GM08714 (cell line): ENCODE measurements around the gene GBE1.

Experiments
- H3K4me3 ChIP-seq: fragments of 200-500 bp; sonication (Bioruptor generic); 2 replicates; pipeline ENCODE4 v1.5.1; 2014; ENCODE audit warnings: mild to moderate bottlenecking, low read length, inconsistent platforms
- ZNF274 ChIP-seq: IDR thresholded peaks from 2 replicates; pipeline ENCODE4 v1.6.1; 2012; ENCODE audit warnings: mild to moderate bottlenecking, low read depth, low read length

The GBE1 gene

GRCh38 chr3:81650187-81650586 lies 111.3 kb downstream of the GBE1 start:
- no peak overlapping the region for H3K4me3 ChIP-seq
- TF ChIP-seq ZNF274 = no peak

GRCh38 chr3:81645248-81645647 lies 116.2 kb downstream of the GBE1 start:
- no peak for TF ChIP-seq ZNF274
- no peak overlapping the region for H3K4me3 ChIP-seq

GRCh38 chr3:81643721-81644120 lies 117.7 kb downstream of the GBE1 start:
- H3K4me3 ChIP-seq = no peak overlapping the region
- no peak for TF ChIP-seq ZNF274

GRCh38 chr3:81638480-81638879 lies 123.0 kb downstream of the GBE1 start:
- no peak overlapping the region for H3K4me3 ChIP-seq
- no peak for TF ChIP-seq ZNF274

GRCh38 chr3:81632659-81633058 lies 128.8 kb downstream of the GBE1 start:
- H3K4me3 ChIP-seq = no peak overlapping the region
- no peak for TF ChIP-seq ZNF274

- TF ChIP-seq ZNF274 = no peak
- no peak overlapping the region for H3K4me3 ChIP-seq
Observed at GRCh38 chr3:81624756-81625155, 136.7 kb downstream of the GBE1 start.

- TF ChIP-seq ZNF274 = no peak
- no peak overlapping the region for H3K4me3 ChIP-seq
Observed at GRCh38 chr3:81622395-81622794, 139.1 kb downstream of the GBE1 start.

- TF ChIP-seq ZNF274 = no peak
Observed at GRCh38 chr3:81621277-81621676, 140.2 kb downstream of the GBE1 start.

GRCh38 chr3:81620849-81621248 lies 140.6 kb downstream of the GBE1 start:
- H3K4me3 ChIP-seq = no peak overlapping the region
- no peak for TF ChIP-seq ZNF274

More at GRCh38 chr3:81621277-81621676, 140.2 kb downstream of the GBE1 start:
- H3K4me3 ChIP-seq = no peak overlapping the region

- H3K4me3 ChIP-seq = no peak overlapping the region
- no peak for TF ChIP-seq ZNF274
Observed at GRCh38 chr3:81612768-81613167, 148.7 kb downstream of the GBE1 start.

- no peak overlapping the region for H3K4me3 ChIP-seq
- TF ChIP-seq ZNF274 = no peak
Observed at GRCh38 chr3:81602781-81603180, 158.7 kb downstream of the GBE1 start.

- no peak for TF ChIP-seq ZNF274
- no peak overlapping the region for H3K4me3 ChIP-seq
Observed at GRCh38 chr3:81601707-81602305, 159.6 kb downstream of the GBE1 start.

- no peak overlapping the region for H3K4me3 ChIP-seq
- no peak for TF ChIP-seq ZNF274
Observed at GRCh38 chr3:81592101-81592500, 169.3 kb downstream of the GBE1 start.

GRCh38 chr3:81585937-81586336 lies 175.5 kb downstream of the GBE1 start:
- no peak for TF ChIP-seq ZNF274
- H3K4me3 ChIP-seq = no peak overlapping the region

- no peak for TF ChIP-seq ZNF274
- H3K4me3 ChIP-seq = no peak overlapping the region
Observed at GRCh38 chr3:81585056-81585455, 176.4 kb downstream of the GBE1 start.

GRCh38 chr3:81581966-81582599 lies 179.4 kb downstream of the GBE1 start:
- no peak for TF ChIP-seq ZNF274

More at GRCh38 chr3:81581966-81582599, 179.4 kb downstream of the GBE1 start:
- H3K4me3 ChIP-seq = no peak overlapping the region
